NCI-H345 (cell line): ENCODE results near the gene CARD16.

Source experiments
- DNase-seq: peaks from one replicate; lab custom pipeline; 2025; lab: John Stamatoyannopoulos, UW

CARD16 gene

DNA sequence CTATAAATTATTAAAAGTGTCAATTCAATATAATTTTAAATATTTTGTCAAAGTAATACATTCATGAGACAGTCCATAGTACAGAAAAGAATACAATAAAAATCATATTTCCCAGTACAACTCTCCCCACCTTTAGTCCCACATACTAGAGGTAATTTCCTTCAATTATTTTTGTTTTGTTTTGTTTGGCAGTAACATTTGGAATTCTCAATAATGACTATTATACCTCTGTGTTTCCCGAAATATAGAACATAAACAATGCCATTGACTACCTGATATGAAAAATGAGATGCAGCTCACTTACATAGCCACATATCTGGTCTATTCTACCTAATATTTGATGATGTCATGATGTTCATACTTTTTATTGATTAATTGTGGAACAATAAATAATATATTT, 52.4 kb downstream of the CARD16 start:
- DNase-seq, result no peak

DNA sequence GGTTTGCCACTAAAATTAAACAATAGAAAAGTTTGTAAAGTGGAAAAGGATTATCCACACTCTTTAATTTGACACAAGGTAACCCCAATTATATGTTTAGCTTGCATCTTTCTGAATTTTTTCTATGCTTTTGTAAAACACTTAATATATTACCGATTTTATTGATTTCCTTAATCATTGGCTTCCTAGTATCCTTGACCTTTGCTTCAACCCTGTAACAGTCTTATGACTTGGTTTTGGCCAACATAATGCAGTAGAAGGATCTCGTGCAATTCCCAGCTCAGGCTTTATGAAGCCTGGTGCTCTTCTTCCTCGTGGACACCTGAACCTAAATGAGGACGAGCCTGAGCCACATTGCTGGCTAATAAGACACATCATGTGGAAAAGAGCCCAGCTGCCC, 53.1 kb downstream of the CARD16 start:
- no peak for DNase-seq
